AG09309 (cell line): Measurements from ENCODE around the gene MYD88.

Source experiments
- DNase-seq: peaks from one replicate; pipeline ENCODE4 v3.0.0-alpha.2; 2010; ENCODE audit warnings: low read depth
- H3K4me3 ChIP-seq: 2 replicates; pipeline ENCODE4 v1.5.1; 2011; ENCODE audit warnings: mild to moderate bottlenecking, low read depth, low read length, moderate library complexity; ENCODE audit not compliant: control insufficient read depth
- CTCF ChIP-seq: IDR thresholded peaks from 2 replicates; pipeline ENCODE4 v1.5.1; 2011; ENCODE audit warnings: mild to moderate bottlenecking, low read depth, low read length, inconsistent platforms; ENCODE audit not compliant: insufficient read depth, control insufficient read depth; ENCODE audit errors: missing control alignments

MYD88 gene

GRCh38 chr3:38111696-38112377, 26.6 kb upstream of the MYD88 start:
- H3K4me3 ChIP-seq: no peak overlapping the region
- TF ChIP-seq CTCF: no peak
- no peak for DNase-seq

- DNase-seq: no peak
- no peak overlapping the region for H3K4me3 ChIP-seq
- no peak for TF ChIP-seq CTCF
Observed at GRCh38 chr3:38112378-38112761, 26.1 kb upstream of the MYD88 start.

GRCh38 chr3:38114052-38114874, 24.2 kb upstream of the MYD88 start:
- no peak for TF ChIP-seq CTCF
- no peak overlapping the region for H3K4me3 ChIP-seq
- no peak for DNase-seq

GRCh38 chr3:38114875-38115644, 23.4 kb upstream of the MYD88 start:
- TF ChIP-seq CTCF: no peak
- no peak for DNase-seq
- no peak overlapping the region for H3K4me3 ChIP-seq

GRCh38 chr3:38115645-38116427, 22.6 kb upstream of the MYD88 start:
- DNase-seq: no peak
- H3K4me3 ChIP-seq: no peak overlapping the region
- no peak for TF ChIP-seq CTCF

GRCh38 chr3:38116471-38117162, 21.8 kb upstream of the MYD88 start:
- TF ChIP-seq CTCF: no peak
- no peak overlapping the region for H3K4me3 ChIP-seq
- DNase-seq: no peak
